Measurements from ENCODE around the gene COG4. TPM values are rescaled to one million over a fixed set of nuclear protein-coding genes. Genes with fewer than 3 reads are reported as not detected.

The COG4 gene
- total RNA-seq, 1 donor from 2014 or later = 96.8 TPM

- Mint-ChIP-seq H3K36me3 (peaks cover 27% of the 10 kb centered on the region), H3K27ac (peak within 1 kb of the TSS; percentile 97), H3K27me3 (no peaks in the 10 kb centered on the region), H3K9me3 (no peaks in the 10 kb centered on the region), H3K4me1 (ENCODE audit: unreplicated experiment) (peaks cover 23% of the 10 kb centered on the region), H3K4me3 (peak within 1 kb of the TSS; percentile 95)
- DNase-seq (ENCODE audit: extremely low spot score, unreplicated experiment) = peak; percentile 76
- TF ChIP-seq CTCF (conservative IDR thresholded peaks at IDR 0.05) = no peak
Measured at GRCh38 chr16:70523743-70524398, 517 bp upstream of the COG4 start, which contains the start of gene SF3B3. TSS of gene SF3B3 (plus strand) at chr16:70523816. CDS start at chr16:70526657, 2,841 bp downstream.

GRCh38 chr16:70522216-70523075 lies 908 bp downstream of the COG4 start:
- H3K4me1 Mint-ChIP-seq (ENCODE audit: unreplicated experiment) = peaks cover 21% of the 10 kb centered on the region
- H3K36me3 Mint-ChIP-seq = peaks cover 25% of the 10 kb centered on the region
- H3K9me3 Mint-ChIP-seq = no peaks in the 10 kb centered on the region
- H3K4me3 Mint-ChIP-seq = peak overlapping the region; percentile 95
- no peaks in the 10 kb centered on the region for H3K27me3 Mint-ChIP-seq
- H3K27ac Mint-ChIP-seq = peak overlapping the region; percentile 97
- no peak for DNase-seq (ENCODE audit: extremely low spot score, unreplicated experiment)
- no peak for TF ChIP-seq CTCF (conservative IDR thresholded peaks at IDR 0.05)

GRCh38 chr16:70520612-70521297 lies 2.6 kb downstream of the COG4 start:
- H3K4me1 Mint-ChIP-seq (ENCODE audit: unreplicated experiment) = peaks cover 8% of the 10 kb centered on the region
- H3K36me3 Mint-ChIP-seq = peaks cover 16% of the 10 kb centered on the region
- H3K4me3 Mint-ChIP-seq = peak overlapping the region; percentile 31
- no peaks in the 10 kb centered on the region for H3K9me3 Mint-ChIP-seq
- H3K27ac Mint-ChIP-seq = no peak overlapping the region
- TF ChIP-seq CTCF (conservative IDR thresholded peaks at IDR 0.05) = no peak
- no peaks in the 10 kb centered on the region for H3K27me3 Mint-ChIP-seq
- DNase-seq (ENCODE audit: extremely low spot score, unreplicated experiment) = no peak

- Mint-ChIP-seq H3K4me1 (ENCODE audit: unreplicated experiment) (no peaks in the 10 kb centered on the region), H3K36me3 (peaks cover 20% of the 10 kb centered on the region), H3K27me3 (no peaks in the 10 kb centered on the region), H3K27ac (no peak overlapping the region), H3K4me3 (no peak overlapping the region), H3K9me3 (no peaks in the 10 kb centered on the region)
- TF ChIP-seq CTCF (conservative IDR thresholded peaks at IDR 0.05) = no peak
- DNase-seq (ENCODE audit: extremely low spot score, unreplicated experiment) = no peak
Measured at GRCh38 chr16:70512456-70512855, 10.9 kb downstream of the COG4 start.

- H3K27ac Mint-ChIP-seq = no peak overlapping the region
- H3K36me3 Mint-ChIP-seq = peaks cover 20% of the 10 kb centered on the region
- H3K4me3 Mint-ChIP-seq = no peak overlapping the region
- H3K9me3 Mint-ChIP-seq = no peaks in the 10 kb centered on the region
- no peaks in the 10 kb centered on the region for H3K4me1 Mint-ChIP-seq (ENCODE audit: unreplicated experiment)
- no peaks in the 10 kb centered on the region for H3K27me3 Mint-ChIP-seq
- no peak for TF ChIP-seq CTCF (conservative IDR thresholded peaks at IDR 0.05)
- DNase-seq (ENCODE audit: extremely low spot score, unreplicated experiment) = no peak
Measured at GRCh38 chr16:70511833-70512232, 11.5 kb downstream of the COG4 start.
